Peyer's patch (tissue), 4 donors: ENCODE measurements around the gene KRTAP10-6.

Experiments used
- CTCF ChIP-seq, 6 experiments: fragments of 450-650 bp in 4 of 6; fragments of 200-600 bp in 2 of 6; sonication (generic) in 1 of 6; IDR thresholded peaks; one replicate each; pipeline ENCODE4 v1.5.1; 2017 to 2019; ENCODE audit warnings: antibody characterized with exemption in 6 of 6, mild to moderate bottlenecking in 3 of 6, moderate library complexity in 1 of 6
- POLR2A ChIP-seq, 2 donors: fragments of 450-650 bp; IDR thresholded peaks; one replicate each; pipeline ENCODE4 v1.5.1; 2017; ENCODE audit warnings: antibody characterized with exemption in 2 of 2, mild to moderate bottlenecking in 2 of 2, moderate library complexity in 2 of 2

GRCh38 chr21:44552136-44552535 is 40.2 kb downstream of the KRTAP10-6 start:
- TF ChIP-seq CTCF (IDR thresholded peaks at IDR 0.05), result no peak
- TF ChIP-seq POLR2A (IDR thresholded peaks at IDR 0.05), result no peak
